HEK293 (cell line): ENCODE data around the gene FRS2.

Experiments
- CTCF ChIA-PET: fragments of 350-600 bp; formaldehyde crosslinking; extraction: SDS; loops from one replicate; lab custom pipeline; 2021; ENCODE audit warnings: antibody characterized with exemption; lab: Yijun Ruan, JAX
- POLR2A ChIA-PET: fragments of 300-600 bp; formaldehyde crosslinking; extraction: SDS; loops from one replicate; lab custom pipeline; 2020; ENCODE audit warnings: antibody characterized with exemption, inconsistent platforms; lab: Yijun Ruan, JAX
- H3K27ac ChIP-seq: fragments of 200-500 bp; sonication (Bioruptor generic); 2 replicates; pipeline ENCODE4 v1.5.1; 2014; ENCODE audit warnings: low read depth, low read length, control low read depth, inconsistent platforms; ENCODE audit errors: extremely low read depth
- H3K36me3 ChIP-seq, 2 experiments: fragments of 200-500 bp in 1 of 2; sonication (Bioruptor generic) in 1 of 2; 1 replicate in 1 of 2; 2 replicates in 1 of 2; pipeline ENCODE4 v1.5.1; 2014 to 2017; ENCODE audit warnings: inconsistent platforms in 2 of 2, low read length in 2 of 2; ENCODE audit not compliant: control insufficient read depth in 2 of 2, insufficient read depth in 1 of 2
- H3K4me1 ChIP-seq: fragments of 200-500 bp; sonication (Bioruptor generic); 2 replicates; pipeline ENCODE4 v1.5.1; 2014; ENCODE audit warnings: mild to moderate bottlenecking, low read length, inconsistent platforms; ENCODE audit not compliant: control insufficient read depth, insufficient read depth
- H3K4me3 ChIP-seq: 2 replicates; pipeline ENCODE4 v1.5.1; 2011; ENCODE audit warnings: low read depth, mild to moderate bottlenecking, control low read depth, low read length, moderate library complexity
- H3K9me3 ChIP-seq: fragments of 200-500 bp; sonication (Bioruptor generic); 2 replicates; pipeline ENCODE4 v1.5.1; 2014; ENCODE audit warnings: low read depth, low read length, inconsistent platforms; ENCODE audit not compliant: control insufficient read depth, insufficient read depth
- FEZF1 ChIP-seq: fragments of 450-650 bp; formaldehyde crosslinking; IDR thresholded peaks from 2 replicates; pipeline ENCODE4 v1.5.1; 2016; ENCODE audit warnings: missing biosample characterization, missing genetic modification characterization
- OSR2 ChIP-seq: fragments of 450-650 bp; formaldehyde crosslinking; IDR thresholded peaks from 2 replicates; pipeline ENCODE4 v1.5.1; 2016; ENCODE audit warnings: missing biosample characterization, missing genetic modification characterization
- PRDM2 ChIP-seq: fragments of 450-650 bp; formaldehyde crosslinking; IDR thresholded peaks from 2 replicates; pipeline ENCODE4 v1.5.1; 2016; ENCODE audit warnings: missing biosample characterization, missing genetic modification characterization, borderline replicate concordance
- RBAK ChIP-seq: fragments of 450-650 bp; formaldehyde crosslinking; IDR thresholded peaks from 2 replicates; pipeline ENCODE4 v1.5.1; 2016; ENCODE audit warnings: missing biosample characterization, missing genetic modification characterization
- ZNF112 ChIP-seq: fragments of 450-650 bp; formaldehyde crosslinking; IDR thresholded peaks from 2 replicates; pipeline ENCODE4 v1.5.0; 2017; ENCODE audit warnings: missing biosample characterization, missing genetic modification characterization
- ZNF133 ChIP-seq: fragments of 450-650 bp; formaldehyde crosslinking; IDR thresholded peaks from 2 replicates; pipeline ENCODE4 v1.5.1; 2016; ENCODE audit warnings: missing biosample characterization, missing genetic modification characterization
- ZNF558 ChIP-seq: fragments of 450-650 bp; formaldehyde crosslinking; IDR thresholded peaks from 2 replicates; pipeline ENCODE4 v1.5.1; 2016; ENCODE audit warnings: missing biosample characterization, missing genetic modification characterization
- ZNF600 ChIP-seq: fragments of 450-650 bp; formaldehyde crosslinking; IDR thresholded peaks from 2 replicates; pipeline ENCODE4 v1.5.1; 2016; ENCODE audit warnings: missing biosample characterization, missing genetic modification characterization
- TF ChIP-seq, protein P1 (sequence below): fragments of 450-650 bp; formaldehyde crosslinking; IDR thresholded peaks from 2 replicates; pipeline ENCODE4 v1.5.1; 2016; ENCODE audit warnings: missing biosample characterization, missing genetic modification characterization
- TF ChIP-seq, protein P2 (sequence below): fragments of 450-650 bp; formaldehyde crosslinking; IDR thresholded peaks from 2 replicates; pipeline ENCODE4 v1.5.1; 2016; ENCODE audit warnings: missing biosample characterization, missing genetic modification characterization, borderline replicate concordance
- TF ChIP-seq, protein P3 (sequence below): fragments of 450-650 bp; formaldehyde crosslinking; IDR thresholded peaks from 2 replicates; pipeline ENCODE4 v1.5.1; 2016; ENCODE audit warnings: missing biosample characterization, missing genetic modification characterization

Gene FRS2

DNA sequence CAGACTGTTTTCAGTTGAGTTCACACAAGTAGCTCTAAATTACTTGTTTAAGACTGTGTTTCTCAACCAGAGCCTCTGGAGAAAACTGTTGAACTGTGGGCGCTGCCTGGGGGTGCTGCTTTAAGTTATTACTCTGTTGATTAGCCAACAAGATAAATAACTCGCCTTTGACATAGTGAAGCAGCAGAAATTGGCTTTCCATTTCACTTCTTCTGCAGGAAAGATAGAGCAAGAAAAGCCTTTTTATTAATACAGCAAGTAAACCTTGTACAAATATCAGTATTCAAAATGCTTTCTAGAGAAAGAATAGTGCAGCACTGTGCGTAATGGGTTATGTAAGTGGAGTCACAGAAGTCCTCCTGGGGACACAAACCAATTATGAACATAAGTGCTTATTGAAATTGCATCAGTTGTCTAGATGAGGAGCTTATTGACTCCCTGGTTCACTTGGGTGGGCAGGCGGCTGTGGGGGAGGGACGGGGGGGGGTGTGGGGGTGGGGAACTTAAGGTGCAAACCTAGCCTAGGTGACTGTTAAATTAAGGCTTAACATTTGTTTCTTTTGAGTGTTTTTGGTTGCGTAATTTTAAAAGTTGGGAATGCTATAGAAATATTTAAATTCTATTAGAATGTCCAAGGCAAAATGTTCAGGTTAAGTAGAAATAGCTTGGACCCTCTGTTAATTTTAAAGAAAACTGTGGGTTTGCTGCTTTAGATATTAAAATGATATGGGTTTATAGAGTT, 6.3 kb downstream of the FRS2 start (continued):
- TF ChIP-seq, protein P1, sequence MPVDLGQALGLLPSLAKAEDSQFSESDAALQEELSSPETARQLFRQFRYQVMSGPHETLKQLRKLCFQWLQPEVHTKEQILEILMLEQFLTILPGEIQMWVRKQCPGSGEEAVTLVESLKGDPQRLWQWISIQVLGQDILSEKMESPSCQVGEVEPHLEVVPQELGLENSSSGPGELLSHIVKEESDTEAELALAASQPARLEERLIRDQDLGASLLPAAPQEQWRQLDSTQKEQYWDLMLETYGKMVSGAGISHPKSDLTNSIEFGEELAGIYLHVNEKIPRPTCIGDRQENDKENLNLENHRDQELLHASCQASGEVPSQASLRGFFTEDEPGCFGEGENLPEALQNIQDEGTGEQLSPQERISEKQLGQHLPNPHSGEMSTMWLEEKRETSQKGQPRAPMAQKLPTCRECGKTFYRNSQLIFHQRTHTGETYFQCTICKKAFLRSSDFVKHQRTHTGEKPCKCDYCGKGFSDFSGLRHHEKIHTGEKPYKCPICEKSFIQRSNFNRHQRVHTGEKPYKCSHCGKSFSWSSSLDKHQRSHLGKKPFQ, result peak; percentile 57; the same call in 1 of the 2 replicates
- TF ChIP-seq OSR2 (tag by site-specific recombination), result peak; percentile 57
- TF ChIP-seq RBAK (tag by site-specific recombination), result no peak
- TF ChIP-seq, protein P2, sequence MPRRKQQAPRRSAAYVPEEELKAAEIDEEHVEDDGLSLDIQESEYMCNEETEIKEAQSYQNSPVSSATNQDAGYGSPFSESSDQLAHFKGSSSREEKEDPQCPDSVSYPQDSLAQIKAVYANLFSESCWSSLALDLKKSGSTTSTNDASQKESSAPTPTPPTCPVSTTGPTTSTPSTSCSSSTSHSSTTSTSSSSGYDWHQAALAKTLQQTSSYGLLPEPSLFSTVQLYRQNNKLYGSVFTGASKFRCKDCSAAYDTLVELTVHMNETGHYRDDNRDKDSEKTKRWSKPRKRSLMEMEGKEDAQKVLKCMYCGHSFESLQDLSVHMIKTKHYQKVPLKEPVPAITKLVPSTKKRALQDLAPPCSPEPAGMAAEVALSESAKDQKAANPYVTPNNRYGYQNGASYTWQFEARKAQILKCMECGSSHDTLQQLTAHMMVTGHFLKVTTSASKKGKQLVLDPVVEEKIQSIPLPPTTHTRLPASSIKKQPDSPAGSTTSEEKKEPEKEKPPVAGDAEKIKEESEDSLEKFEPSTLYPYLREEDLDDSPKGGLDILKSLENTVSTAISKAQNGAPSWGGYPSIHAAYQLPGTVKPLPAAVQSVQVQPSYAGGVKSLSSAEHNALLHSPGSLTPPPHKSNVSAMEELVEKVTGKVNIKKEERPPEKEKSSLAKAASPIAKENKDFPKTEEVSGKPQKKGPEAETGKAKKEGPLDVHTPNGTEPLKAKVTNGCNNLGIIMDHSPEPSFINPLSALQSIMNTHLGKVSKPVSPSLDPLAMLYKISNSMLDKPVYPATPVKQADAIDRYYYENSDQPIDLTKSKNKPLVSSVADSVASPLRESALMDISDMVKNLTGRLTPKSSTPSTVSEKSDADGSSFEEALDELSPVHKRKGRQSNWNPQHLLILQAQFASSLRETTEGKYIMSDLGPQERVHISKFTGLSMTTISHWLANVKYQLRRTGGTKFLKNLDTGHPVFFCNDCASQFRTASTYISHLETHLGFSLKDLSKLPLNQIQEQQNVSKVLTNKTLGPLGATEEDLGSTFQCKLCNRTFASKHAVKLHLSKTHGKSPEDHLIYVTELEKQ (tag by site-specific recombination), result no peak

DNA sequence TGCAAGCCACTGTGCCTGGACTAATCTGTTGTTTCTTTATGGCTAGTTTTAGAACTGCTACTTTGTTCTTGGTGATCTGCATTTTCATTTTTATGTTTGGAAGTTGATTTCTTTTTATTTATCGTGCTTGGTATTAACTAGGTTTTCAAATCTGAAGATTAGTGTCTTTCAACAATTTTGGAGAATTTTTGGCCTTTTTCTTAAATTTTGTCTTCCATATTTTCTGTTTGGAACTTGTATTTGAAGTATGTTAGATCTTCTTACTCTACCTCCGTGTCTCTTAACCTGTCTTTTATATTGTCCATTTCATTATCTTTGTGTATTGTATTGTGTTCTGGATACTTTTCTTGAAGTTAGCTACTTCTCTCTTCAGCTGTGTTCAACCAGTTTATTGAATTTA, 9.5 kb downstream of the FRS2 start:
- Histone ChIP-seq H3K9me3 (no peaks in the 10 kb centered on the region), H3K36me3 (no peaks in the 10 kb centered on the region), H3K27ac (no peak overlapping the region), H3K4me3 (no peak overlapping the region), H3K4me1 (peaks cover 25% of the 10 kb centered on the region)
- TF ChIP-seq FEZF1 (tag by site-specific recombination) (no peak), ZNF558 (tag by site-specific recombination) (peak; percentile 96), ZNF600 (tag by site-specific recombination) (no peak), ZNF133 (tag by site-specific recombination) (peak; percentile 72)
- TF ChIP-seq, protein P3, sequence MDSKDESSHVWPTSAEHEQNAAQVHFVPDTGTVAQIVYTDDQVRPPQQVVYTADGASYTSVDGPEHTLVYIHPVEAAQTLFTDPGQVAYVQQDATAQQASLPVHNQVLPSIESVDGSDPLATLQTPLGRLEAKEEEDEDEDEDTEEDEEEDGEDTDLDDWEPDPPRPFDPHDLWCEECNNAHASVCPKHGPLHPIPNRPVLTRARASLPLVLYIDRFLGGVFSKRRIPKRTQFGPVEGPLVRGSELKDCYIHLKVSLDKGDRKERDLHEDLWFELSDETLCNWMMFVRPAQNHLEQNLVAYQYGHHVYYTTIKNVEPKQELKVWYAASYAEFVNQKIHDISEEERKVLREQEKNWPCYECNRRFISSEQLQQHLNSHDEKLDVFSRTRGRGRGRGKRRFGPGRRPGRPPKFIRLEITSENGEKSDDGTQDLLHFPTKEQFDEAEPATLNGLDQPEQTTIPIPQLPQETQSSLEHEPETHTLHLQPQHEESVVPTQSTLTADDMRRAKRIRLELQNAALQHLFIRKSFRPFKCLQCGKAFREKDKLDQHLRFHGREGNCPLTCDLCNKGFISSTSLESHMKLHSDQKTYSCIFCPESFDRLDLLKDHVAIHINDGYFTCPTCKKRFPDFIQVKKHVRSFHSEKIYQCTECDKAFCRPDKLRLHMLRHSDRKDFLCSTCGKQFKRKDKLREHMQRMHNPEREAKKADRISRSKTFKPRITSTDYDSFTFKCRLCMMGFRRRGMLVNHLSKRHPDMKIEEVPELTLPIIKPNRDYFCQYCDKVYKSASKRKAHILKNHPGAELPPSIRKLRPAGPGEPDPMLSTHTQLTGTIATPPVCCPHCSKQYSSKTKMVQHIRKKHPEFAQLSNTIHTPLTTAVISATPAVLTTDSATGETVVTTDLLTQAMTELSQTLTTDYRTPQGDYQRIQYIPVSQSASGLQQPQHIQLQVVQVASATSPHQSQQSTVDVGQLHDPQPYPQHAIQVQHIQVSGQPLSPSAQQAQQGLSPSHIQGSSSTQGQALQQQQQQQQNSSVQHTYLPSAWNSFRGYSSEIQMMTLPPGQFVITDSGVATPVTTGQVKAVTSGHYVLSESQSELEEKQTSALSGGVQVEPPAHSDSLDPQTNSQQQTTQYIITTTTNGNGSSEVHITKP (tag by site-specific recombination), result no peak
- CTCF ChIA-PET, result no interaction called here
- POLR2A ChIA-PET, result no interaction called here

GRCh38 chr12:69480698-69481097, 10.5 kb downstream of the FRS2 start:
- POLR2A ChIA-PET, result no interaction called here
- TF ChIP-seq ZNF112 (tag by site-specific recombination), result no peak
- TF ChIP-seq PRDM2 (tag by site-specific recombination), result no peak
- no peak overlapping the region for H3K4me3 ChIP-seq
- no peak overlapping the region for H3K27ac ChIP-seq
- CTCF ChIA-PET, result interaction anchor here (0.6 to 2.3 kb wide), 2 partner anchors 63 to 90 kb away, joined by 3 to 5 read pairs; no protein-coding TSS in a partner anchor
- H3K9me3 ChIP-seq, result no peaks in the 10 kb centered on the region
- peaks cover 16% of the 10 kb centered on the region for H3K4me1 ChIP-seq
- no peaks in the 10 kb centered on the region for H3K36me3 ChIP-seq
